Activated T-helper 17 cell treated with anti-CD3 and anti-CD28 coated beads, Interleukin-2, amount 50 U/mL, for 72 hours (primary cell): ENCODE results near the gene FBN2. TPM values are rescaled to one million over a fixed set of nuclear protein-coding genes. Genes with fewer than 3 reads are reported as not detected.
"Not testable (repeated sequence)": the region's sequence is repeated elsewhere in the genome, so short reads cannot be mapped to it uniquely, and the experiment has no call there.

ENCODE experiments used
- ATAC-seq: fragments of 150-1000 bp; cut with Tn5 transposase; replicated peaks from 2 replicates; pipeline ENCODE4 v1.10.0; 2021; ENCODE audit warnings: mild to moderate bottlenecking, moderate library complexity
- H3K27ac Mint-ChIP-seq: one replicate; pipeline ENCODE4 v1.8.0; 2022; ENCODE audit warnings: mixed read lengths
- H3K27me3 Mint-ChIP-seq: one replicate; pipeline ENCODE4 v1.8.0; 2022; ENCODE audit warnings: mixed read lengths
- H3K36me3 Mint-ChIP-seq: one replicate; pipeline ENCODE4 v1.8.0; 2022; ENCODE audit warnings: low read depth, mild to moderate bottlenecking, mixed read lengths
- H3K4me1 Mint-ChIP-seq: one replicate; pipeline ENCODE4 v1.8.0; 2022; ENCODE audit warnings: mixed read lengths
- H3K4me3 Mint-ChIP-seq: one replicate; pipeline ENCODE4 v1.8.0; 2022; ENCODE audit warnings: mild to moderate bottlenecking, mixed read lengths
- H3K9me3 Mint-ChIP-seq: one replicate; pipeline ENCODE4 v1.8.0; 2022; ENCODE audit warnings: mixed read lengths
- total RNA-seq, 2 donors: library from RNA; stranded (reverse); gene quantifications; one replicate each; pipeline ENCODE4 v1.2.3, GENCODE V29; 2022

FBN2 gene
- total RNA-seq, 2 donors from 2014 or later = not detected

DNA sequence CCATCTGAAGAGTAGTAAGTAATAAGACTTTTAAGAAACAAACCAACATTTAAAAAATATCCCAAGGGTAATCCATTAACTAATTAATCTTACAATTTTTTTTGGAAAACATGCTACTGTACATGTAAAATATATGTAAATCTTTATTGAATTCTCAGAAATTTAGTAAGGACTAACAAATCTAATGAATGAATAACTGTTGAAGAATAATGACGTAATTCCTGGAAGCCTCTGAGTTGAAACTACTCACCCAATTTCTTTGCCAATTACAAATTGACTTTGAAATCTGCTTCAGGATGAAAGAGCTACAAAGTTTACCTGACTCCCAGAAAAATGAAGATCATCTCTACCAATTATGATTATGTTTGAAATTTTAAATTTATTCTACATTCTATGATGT, 21.1 kb downstream of the FBN2 start:
- H3K4me3 Mint-ChIP-seq = no peak overlapping the region
- no peaks in the 10 kb centered on the region for H3K27me3 Mint-ChIP-seq
- no peaks in the 10 kb centered on the region for H3K9me3 Mint-ChIP-seq
- no peaks in the 10 kb centered on the region for H3K4me1 Mint-ChIP-seq
- ATAC-seq = no peak
- H3K36me3 Mint-ChIP-seq = no peaks in the 10 kb centered on the region
- no peak overlapping the region for H3K27ac Mint-ChIP-seq

- no peak for ATAC-seq
- Mint-ChIP-seq H3K27ac (no peak overlapping the region), H3K4me3 (no peak overlapping the region), H3K36me3 (no peaks in the 10 kb centered on the region), H3K27me3 (no peaks in the 10 kb centered on the region), H3K9me3 (no peaks in the 10 kb centered on the region), H3K4me1 (no peaks in the 10 kb centered on the region)
Observed at GRCh38 chr5:128513806-128514205, 24.2 kb downstream of the FBN2 start.

GRCh38 chr5:128512894-128513293, 25.2 kb downstream of the FBN2 start:
- Mint-ChIP-seq H3K27me3 (no peaks in the 10 kb centered on the region), H3K4me3 (no peak overlapping the region), H3K9me3 (peaks cover 4% of the 10 kb centered on the region), H3K36me3 (no peaks in the 10 kb centered on the region), H3K27ac (no peak overlapping the region), H3K4me1 (no peaks in the 10 kb centered on the region)
- ATAC-seq = no peak

DNA sequence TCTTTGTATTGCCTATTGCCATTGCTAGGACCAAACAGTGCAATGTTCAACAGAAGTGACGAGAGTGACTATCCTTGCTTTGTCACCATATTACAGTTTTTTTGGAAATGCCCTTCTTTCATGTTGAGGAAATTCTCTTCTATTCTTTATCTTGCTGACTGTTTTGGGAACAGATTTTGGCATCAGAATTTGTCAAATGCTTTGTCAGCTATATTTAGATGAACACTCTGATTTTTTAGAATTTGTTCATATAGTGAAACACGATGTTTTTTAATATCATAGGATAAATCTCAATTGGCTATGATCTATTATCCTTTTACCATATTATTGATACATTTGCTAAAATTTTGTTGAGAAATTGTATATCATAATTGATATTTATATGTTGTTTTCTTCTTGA, 31.4 kb downstream of the FBN2 start:
- Mint-ChIP-seq H3K9me3 (peaks cover 16% of the 10 kb centered on the region), H3K27ac (no peak overlapping the region), H3K4me3 (no peak overlapping the region), H3K36me3 (no peaks in the 10 kb centered on the region), H3K4me1 (no peaks in the 10 kb centered on the region), H3K27me3 (no peaks in the 10 kb centered on the region)
- no peak for ATAC-seq

DNA sequence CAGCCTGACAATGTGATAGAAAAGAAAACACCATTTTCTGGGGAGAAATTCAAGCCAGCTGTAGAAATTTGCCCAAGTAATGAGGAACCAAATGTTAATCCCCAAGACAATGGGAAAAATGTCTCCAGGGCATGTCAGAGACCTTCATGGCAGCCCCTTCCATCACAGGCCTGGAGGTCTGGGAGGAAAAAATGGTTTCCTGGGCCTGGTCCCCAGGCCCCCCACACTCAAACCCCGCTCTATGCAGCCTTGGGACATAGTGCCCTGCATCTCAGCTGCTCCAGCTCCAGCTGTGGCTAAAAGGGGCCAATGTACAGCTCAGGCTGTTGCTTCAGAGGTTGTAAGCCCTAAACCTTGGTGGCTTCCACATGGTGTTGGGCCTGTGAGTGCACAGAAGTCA, 34.3 kb downstream of the FBN2 start:
- not testable (repeated sequence) for H3K4me3 Mint-ChIP-seq, H3K36me3 Mint-ChIP-seq, H3K4me1 Mint-ChIP-seq, H3K27ac Mint-ChIP-seq, ATAC-seq, H3K27me3 Mint-ChIP-seq
- peaks cover 16% of the 10 kb centered on the region for H3K9me3 Mint-ChIP-seq

GRCh38 chr5:128498844-128499455, 39.1 kb downstream of the FBN2 start:
- H3K27me3 Mint-ChIP-seq = no peaks in the 10 kb centered on the region
- no peak overlapping the region for H3K4me3 Mint-ChIP-seq
- no peak for ATAC-seq
- H3K4me1 Mint-ChIP-seq = no peaks in the 10 kb centered on the region
- no peak overlapping the region for H3K27ac Mint-ChIP-seq
- H3K36me3 Mint-ChIP-seq = no peaks in the 10 kb centered on the region
- peaks cover 6% of the 10 kb centered on the region for H3K9me3 Mint-ChIP-seq

- no peak overlapping the region for H3K27ac Mint-ChIP-seq
- no peak for ATAC-seq
- no peaks in the 10 kb centered on the region for H3K4me1 Mint-ChIP-seq
- no peaks in the 10 kb centered on the region for H3K36me3 Mint-ChIP-seq
- H3K9me3 Mint-ChIP-seq = no peaks in the 10 kb centered on the region
- no peaks in the 10 kb centered on the region for H3K27me3 Mint-ChIP-seq
- no peak overlapping the region for H3K4me3 Mint-ChIP-seq
Observed at GRCh38 chr5:128494516-128494915, 43.5 kb downstream of the FBN2 start.

- no peak overlapping the region for H3K27ac Mint-ChIP-seq
- no peaks in the 10 kb centered on the region for H3K4me1 Mint-ChIP-seq
- H3K4me3 Mint-ChIP-seq = no peak overlapping the region
- no peaks in the 10 kb centered on the region for H3K27me3 Mint-ChIP-seq
- H3K9me3 Mint-ChIP-seq = no peaks in the 10 kb centered on the region
- no peaks in the 10 kb centered on the region for H3K36me3 Mint-ChIP-seq
- ATAC-seq = no peak
Observed at GRCh38 chr5:128493657-128494329, 44.3 kb downstream of the FBN2 start.

- no peaks in the 10 kb centered on the region for H3K27me3 Mint-ChIP-seq
- H3K36me3 Mint-ChIP-seq = no peaks in the 10 kb centered on the region
- H3K4me1 Mint-ChIP-seq = no peaks in the 10 kb centered on the region
- ATAC-seq = no peak
- no peak overlapping the region for H3K4me3 Mint-ChIP-seq
- H3K9me3 Mint-ChIP-seq = no peaks in the 10 kb centered on the region
- H3K27ac Mint-ChIP-seq = no peak overlapping the region
Observed at GRCh38 chr5:128491291-128491690, 46.8 kb downstream of the FBN2 start.

GRCh38 chr5:128490761-128491160, 47.3 kb downstream of the FBN2 start:
- Mint-ChIP-seq H3K36me3 (no peaks in the 10 kb centered on the region), H3K27me3 (no peaks in the 10 kb centered on the region), H3K4me3 (no peak overlapping the region), H3K27ac (no peak overlapping the region), H3K9me3 (no peaks in the 10 kb centered on the region), H3K4me1 (no peaks in the 10 kb centered on the region)
- no peak for ATAC-seq

DNA sequence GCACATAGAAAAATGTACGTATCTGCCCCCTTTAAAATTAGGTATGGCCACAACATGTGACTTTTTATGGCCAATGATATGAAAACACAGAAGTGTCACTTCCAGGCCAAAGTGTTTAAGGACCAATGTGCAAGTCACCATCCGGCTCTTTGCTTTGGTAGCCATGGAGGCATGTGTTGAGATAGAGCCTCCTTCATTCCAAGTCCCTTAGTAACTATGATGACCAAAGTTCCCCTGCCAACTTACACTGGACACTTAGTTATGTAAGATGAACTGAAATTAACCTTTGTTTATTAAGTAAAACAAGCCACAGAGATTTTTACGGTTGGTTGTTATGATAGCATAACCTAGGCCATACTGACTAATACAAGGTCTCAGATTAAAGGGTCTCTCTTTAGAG, 51.0 kb downstream of the FBN2 start:
- no peak overlapping the region for H3K27ac Mint-ChIP-seq
- no peaks in the 10 kb centered on the region for H3K27me3 Mint-ChIP-seq
- ATAC-seq = no peak
- no peaks in the 10 kb centered on the region for H3K36me3 Mint-ChIP-seq
- H3K9me3 Mint-ChIP-seq = no peaks in the 10 kb centered on the region
- H3K4me1 Mint-ChIP-seq = no peaks in the 10 kb centered on the region
- no peak overlapping the region for H3K4me3 Mint-ChIP-seq

GRCh38 chr5:128483738-128484137, 54.3 kb downstream of the FBN2 start:
- Mint-ChIP-seq H3K9me3 (no peaks in the 10 kb centered on the region), H3K36me3 (no peaks in the 10 kb centered on the region), H3K4me1 (no peaks in the 10 kb centered on the region), H3K4me3 (no peak overlapping the region), H3K27ac (no peak overlapping the region), H3K27me3 (no peaks in the 10 kb centered on the region)
- no peak for ATAC-seq

- Mint-ChIP-seq H3K27ac (no peak overlapping the region), H3K4me3 (no peak overlapping the region), H3K4me1 (no peaks in the 10 kb centered on the region), H3K9me3 (no peaks in the 10 kb centered on the region), H3K36me3 (no peaks in the 10 kb centered on the region), H3K27me3 (no peaks in the 10 kb centered on the region)
- ATAC-seq = no peak
Observed at GRCh38 chr5:128480906-128481633, 57.0 kb downstream of the FBN2 start.

GRCh38 chr5:128480158-128480557, 57.9 kb downstream of the FBN2 start:
- Mint-ChIP-seq H3K9me3 (no peaks in the 10 kb centered on the region), H3K27ac (no peak overlapping the region), H3K36me3 (no peaks in the 10 kb centered on the region), H3K27me3 (no peaks in the 10 kb centered on the region), H3K4me3 (no peak overlapping the region), H3K4me1 (no peaks in the 10 kb centered on the region)
- ATAC-seq = no peak
